Prostate gland (tissue), 2 donors: ENCODE results near the gene STARD5.

Source experiments
- POLR2A ChIP-seq: fragments of 450-650 bp; IDR thresholded peaks from one replicate; pipeline ENCODE4 v1.6.1; 2016; ENCODE audit warnings: antibody characterized with exemption, mild to moderate bottlenecking
- POLR2AphosphoS5 ChIP-seq: sonication (generic); formaldehyde crosslinking; IDR thresholded peaks from one replicate; pipeline ENCODE4 v1.6.1; 2017; ENCODE audit warnings: antibody characterized with exemption
- TF ChIP-seq, protein P1 (sequence below), 4 experiments: fragments of 200-600 bp in 2 of 4; fragments of 450-650 bp in 2 of 4; sonication (generic) in 2 of 4; IDR thresholded peaks; 1 replicate in 3 of 4; 2 replicates in 1 of 4; pipeline ENCODE4 v1.5.1; 2016 to 2019; ENCODE audit warnings: antibody characterized with exemption in 4 of 4, mild to moderate bottlenecking in 2 of 4, moderate library complexity in 2 of 4

DNA sequence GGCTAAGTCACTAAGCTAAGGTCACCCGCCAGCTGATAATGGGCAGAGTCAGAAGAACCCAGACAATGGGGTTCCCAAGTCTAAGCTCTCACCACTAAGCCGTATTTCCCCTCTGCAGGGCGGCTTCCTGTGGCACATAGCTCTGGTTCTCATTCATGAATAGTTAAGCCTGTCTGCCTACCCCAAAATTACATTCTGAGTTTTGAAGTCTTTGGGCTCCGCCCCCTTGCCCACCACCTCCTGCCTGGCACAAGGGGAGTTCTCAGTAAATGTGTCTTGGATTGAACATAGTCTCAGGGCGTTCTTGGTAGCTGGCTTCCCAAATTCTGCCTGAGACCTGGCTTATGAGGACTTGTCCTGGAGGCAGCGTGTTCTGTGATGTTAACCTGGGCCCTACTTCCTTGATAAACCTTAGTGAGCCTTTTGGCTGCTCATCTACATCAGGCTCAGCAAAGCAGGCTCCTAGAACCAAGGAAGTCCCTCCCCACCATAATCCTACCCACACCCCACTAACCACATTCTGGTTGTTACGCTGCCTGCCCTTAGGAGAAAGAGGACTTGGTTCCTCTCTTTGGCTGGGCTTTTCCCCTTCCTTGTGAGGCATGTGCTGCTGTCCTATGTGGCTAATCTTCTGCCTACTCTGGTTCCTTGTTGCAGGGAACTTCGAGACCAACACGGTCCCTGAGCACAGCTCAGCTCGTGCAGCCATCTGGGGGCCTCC is 54.9 kb downstream of the STARD5 start:
- TF ChIP-seq, protein P1, sequence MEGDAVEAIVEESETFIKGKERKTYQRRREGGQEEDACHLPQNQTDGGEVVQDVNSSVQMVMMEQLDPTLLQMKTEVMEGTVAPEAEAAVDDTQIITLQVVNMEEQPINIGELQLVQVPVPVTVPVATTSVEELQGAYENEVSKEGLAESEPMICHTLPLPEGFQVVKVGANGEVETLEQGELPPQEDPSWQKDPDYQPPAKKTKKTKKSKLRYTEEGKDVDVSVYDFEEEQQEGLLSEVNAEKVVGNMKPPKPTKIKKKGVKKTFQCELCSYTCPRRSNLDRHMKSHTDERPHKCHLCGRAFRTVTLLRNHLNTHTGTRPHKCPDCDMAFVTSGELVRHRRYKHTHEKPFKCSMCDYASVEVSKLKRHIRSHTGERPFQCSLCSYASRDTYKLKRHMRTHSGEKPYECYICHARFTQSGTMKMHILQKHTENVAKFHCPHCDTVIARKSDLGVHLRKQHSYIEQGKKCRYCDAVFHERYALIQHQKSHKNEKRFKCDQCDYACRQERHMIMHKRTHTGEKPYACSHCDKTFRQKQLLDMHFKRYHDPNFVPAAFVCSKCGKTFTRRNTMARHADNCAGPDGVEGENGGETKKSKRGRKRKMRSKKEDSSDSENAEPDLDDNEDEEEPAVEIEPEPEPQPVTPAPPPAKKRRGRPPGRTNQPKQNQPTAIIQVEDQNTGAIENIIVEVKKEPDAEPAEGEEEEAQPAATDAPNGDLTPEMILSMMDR (IDR thresholded peaks at IDR 0.05): no peak
- no peak for TF ChIP-seq POLR2A
- no peak for TF ChIP-seq POLR2AphosphoS5
